ENCODE data around the gene C2orf80.

DNA sequence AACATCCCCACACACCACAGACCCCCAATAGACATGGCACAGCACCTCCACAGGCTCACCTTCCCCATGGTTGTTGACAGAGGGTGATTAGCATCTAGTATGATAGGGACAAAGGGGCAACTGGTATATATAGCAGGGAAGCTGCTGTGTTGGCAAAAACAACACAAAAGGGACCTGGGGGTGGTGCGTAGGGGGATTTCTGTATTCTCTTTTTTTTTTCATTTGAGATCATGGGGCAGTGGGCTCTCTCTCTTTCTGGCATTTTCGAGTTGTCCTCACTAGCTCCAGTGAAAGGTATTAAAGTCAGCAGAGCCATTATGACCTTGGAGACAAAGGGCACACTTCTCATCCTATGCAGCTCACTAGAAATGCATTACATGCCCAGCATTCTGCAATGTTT, 26.3 kb downstream of the C2orf80 start, which contains the start of gene CRYGA:
- no peak for TF ChIP-seq POLR2AphosphoS5 (IDR thresholded peaks at IDR 0.05)
- no peak for TF ChIP-seq POLR2A (IDR thresholded peaks at IDR 0.05; ENCODE audit: low read depth)
